HepG2 (cell line): ENCODE measurements around the gene CLDND2. TPM values are rescaled to one million over a fixed set of nuclear protein-coding genes. Genes with fewer than 3 reads are reported as not detected.

ENCODE experiments used
- GABPA ChIP-seq, 2 experiments: IDR thresholded peaks; 2 replicates each; pipeline ENCODE4 v1.6.1; 2011 to 2016; ENCODE audit warnings: low read depth in 2 of 2, low read length in 1 of 2, missing biosample characterization in 1 of 2, missing genetic modification characterization in 1 of 2
- GLI4 ChIP-seq: sonication (generic); formaldehyde crosslinking; IDR thresholded peaks from 2 replicates; pipeline ENCODE4 v1.5.1; 2020; ENCODE audit warnings: missing genetic modification reagents, mild to moderate bottlenecking, moderate library complexity, borderline replicate concordance
- KAT7 ChIP-seq: IDR thresholded peaks from 2 replicates; pipeline ENCODE4 v1.6.1; 2018; ENCODE audit warnings: borderline replicate concordance, missing compliant biosample characterization
- KDM5A ChIP-seq: fragments of 200-600 bp; sonication (generic); IDR thresholded peaks from 2 replicates; pipeline ENCODE4 v1.7.0; 2018; ENCODE audit warnings: antibody characterized with exemption, mild to moderate bottlenecking, low read length, borderline replicate concordance
- MED1 ChIP-seq: sonication (generic); formaldehyde crosslinking; IDR thresholded peaks from 2 replicates; pipeline ENCODE4 v1.4.0; 2020; ENCODE audit warnings: missing genetic modification reagents
- NAIF1 ChIP-seq: sonication (generic); formaldehyde crosslinking; IDR thresholded peaks from 2 replicates; pipeline ENCODE4 v1.5.0; 2020; ENCODE audit warnings: mild to moderate bottlenecking, missing genetic modification reagents, borderline replicate concordance
- NR2F2 ChIP-seq: IDR thresholded peaks from 2 replicates; pipeline ENCODE4 v1.6.1; 2012; ENCODE audit warnings: low read depth, inconsistent platforms, borderline replicate concordance
- PCBP1 ChIP-seq: fragments of 200-400 bp; formaldehyde crosslinking; IDR thresholded peaks from 2 replicates; pipeline ENCODE4 v1.6.1; 2017; ENCODE audit warnings: mild to moderate bottlenecking, low read depth, low read length, borderline replicate concordance
- POLR2A ChIP-seq, 2 experiments: IDR thresholded peaks; 2 replicates each; pipeline ENCODE4 v1.6.1; 2011; ENCODE audit warnings: low read depth in 2 of 2, low read length in 2 of 2, mild to moderate bottlenecking in 1 of 2, moderate library complexity in 1 of 2; ENCODE audit not compliant: insufficient read depth in 1 of 2
- RFX3 ChIP-seq: IDR thresholded peaks from 2 replicates; pipeline ENCODE4 v1.6.1; 2016; ENCODE audit warnings: missing biosample characterization, missing genetic modification reagents
- RFX5 ChIP-seq: IDR thresholded peaks from 2 replicates; pipeline ENCODE4 v1.6.1; 2011; ENCODE audit warnings: low read depth, low read length, improper control_type of control experiment
- RXRA ChIP-seq: sonication (generic); formaldehyde crosslinking; IDR thresholded peaks from 2 replicates; pipeline ENCODE4 v1.5.1; 2020; ENCODE audit warnings: missing genetic modification reagents
- SCMH1 ChIP-seq: sonication (generic); formaldehyde crosslinking; IDR thresholded peaks from 2 replicates; pipeline ENCODE4 v1.9.0; 2021; ENCODE audit warnings: missing genetic modification reagents, mild to moderate bottlenecking, borderline replicate concordance
- SOX13 ChIP-seq, 3 experiments: fragments of 450-650 bp in 1 of 3; sonication (generic) in 1 of 3; formaldehyde crosslinking in 1 of 3; IDR thresholded peaks in 2 of 3; conservative IDR thresholded peaks in 1 of 3; 2 replicates each; pipeline versions ENCODE4 v1.5.0 to v1.6.1; 2016 to 2020; ENCODE audit warnings: antibody characterized with exemption in 1 of 3, mild to moderate bottlenecking in 1 of 3, missing compliant biosample characterization in 1 of 3, missing genetic modification reagents in 1 of 3, moderate library complexity in 1 of 3
- SSRP1 ChIP-seq: IDR thresholded peaks from 2 replicates; pipeline ENCODE4 v1.6.1; 2016; ENCODE audit warnings: control low read depth
- ZBTB1 ChIP-seq: sonication (generic); formaldehyde crosslinking; IDR thresholded peaks from 2 replicates; pipeline ENCODE4 v1.4.0; 2020; ENCODE audit warnings: missing genetic modification reagents, borderline replicate concordance
- ZNF331 ChIP-seq: sonication (generic); formaldehyde crosslinking; IDR thresholded peaks from 2 replicates; pipeline ENCODE4 v1.4.0; 2020; ENCODE audit warnings: missing genetic modification reagents
- polyA plus RNA-seq, 8 experiments: library from polyadenylated mRNA; depleted of rRNA in 3 of 8; stranded (reverse) in 7 of 8; unstranded in 1 of 8; fragments of >200 nt; fragmentation: Illumina TruSeq in 4 of 8; extraction: Trizol in 4 of 8; gene quantifications; 2 replicates each; pipeline versions ENCODE4 v1.2.1 to v1.2.3, GENCODE V29; 2011 to 2016; ENCODE audit warnings: low read depth in 4 of 8, missing spikeins in 1 of 8, mixed read lengths in 1 of 8; ENCODE audit not compliant: insufficient read depth in 1 of 8
- total RNA-seq, 5 experiments: library from RNA; depleted of rRNA; stranded (reverse); fragments of >200 nt; fragmentation: Illumina TruSeq; extraction: Trizol; gene quantifications; 2 replicates each; pipeline ENCODE4 v1.2.3, GENCODE V29; 2016; ENCODE audit warnings: low read depth in 1 of 5
- TF ChIP-seq, protein P1 (sequence below): sonication (generic); formaldehyde crosslinking; IDR thresholded peaks from 2 replicates; pipeline ENCODE4 v1.5.1; 2020; ENCODE audit warnings: mild to moderate bottlenecking, missing genetic modification reagents, moderate library complexity
- TF ChIP-seq, protein P2 (sequence below): sonication (generic); formaldehyde crosslinking; IDR thresholded peaks from 2 replicates; pipeline ENCODE4 v1.4.0; 2020; ENCODE audit warnings: missing genetic modification reagents
- TF ChIP-seq, protein P3 (sequence below): sonication (generic); formaldehyde crosslinking; IDR thresholded peaks from 2 replicates; pipeline ENCODE4 v1.5.0; 2020; ENCODE audit warnings: missing genetic modification reagents
- TF ChIP-seq, protein P4 (sequence below): sonication (generic); formaldehyde crosslinking; IDR thresholded peaks from 2 replicates; pipeline ENCODE4 v1.4.0; 2020; ENCODE audit warnings: mild to moderate bottlenecking, missing genetic modification reagents
- TF ChIP-seq, protein P5 (sequence below): sonication (generic); formaldehyde crosslinking; IDR thresholded peaks from 2 replicates; pipeline ENCODE4 v1.4.0; 2020; ENCODE audit warnings: missing genetic modification reagents, low read depth, mild to moderate bottlenecking, borderline replicate concordance

The CLDND2 gene
- total and polyA plus RNA-seq, 2 of the 13 experiments (the other 11 are each of a cell fraction or from before 2014, with no cell fraction given), result 0.84 to 1.8 TPM

DNA sequence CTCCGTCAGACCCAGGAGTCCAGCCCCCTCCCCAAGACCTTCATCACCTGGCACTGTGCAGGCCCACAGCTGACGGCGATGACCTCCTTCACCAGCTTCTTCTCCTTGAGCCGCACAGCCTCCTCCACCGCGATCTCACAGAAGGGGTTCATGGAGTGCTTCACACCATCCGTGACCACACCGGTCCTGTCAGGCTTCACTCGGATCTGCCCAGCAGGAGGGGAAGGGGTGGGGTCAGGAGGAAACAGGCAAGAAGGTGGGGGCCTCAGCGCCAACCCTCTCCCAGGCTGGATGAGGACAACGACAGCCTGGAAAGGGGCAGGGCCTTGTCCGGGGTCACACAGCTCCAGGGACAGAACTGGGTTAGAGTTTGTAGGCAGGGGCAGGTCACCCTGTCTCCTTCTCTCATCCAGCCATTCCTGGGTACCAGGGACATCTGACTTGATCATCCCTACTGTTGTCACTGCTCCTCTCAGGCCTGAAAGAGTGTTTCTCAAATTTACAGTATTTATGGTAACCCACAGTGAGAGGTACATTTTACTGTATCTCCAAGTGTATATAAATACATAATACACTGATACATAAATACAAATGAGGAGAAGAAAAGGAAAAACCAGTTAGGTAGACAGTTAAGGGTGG is 14.6 kb downstream of the CLDND2 start (continued):
- TF ChIP-seq SOX13 (IDR thresholded peaks at IDR 0.05) (no peak), SOX13 (CRISPR knock-in tag; conservative IDR thresholded peaks at IDR 0.05 in 1 of 2, IDR thresholded peaks at IDR 0.05 in 1 of 2) (no peak; a peak in 1 of 4 replicates), NAIF1 (CRISPR knock-in tag) (no peak; the same call in 1 of the 2 replicates), GLI4 (no peak), PCBP1 (no peak), RFX3 (CRISPR knock-in tag) (no peak), POLR2A (IDR thresholded peaks at IDR 0.05; ENCODE audit: insufficient read depth in 1 of 2, low read depth in 2 of 2, low read length in 2 of 2) (peak; percentile 70 to 86; a peak in 3 of 4 replicates), ZNF331 (CRISPR knock-in tag) (0 out of 2 replicates have a peak, but pooled peaks have one; percentile 24), SCMH1 (no peak), NR2F2 (peak; percentile 30; the same call in 1 of the 2 replicates), SSRP1 (CRISPR knock-in tag) (peak; percentile 78; the same call in 1 of the 2 replicates), RFX5 (no peak), RXRA (CRISPR knock-in tag) (peak; percentile 57), KAT7 (CRISPR knock-in tag) (no peak), MED1 (CRISPR knock-in tag) (peak; percentile 74), ZBTB1 (no peak), KDM5A (no peak; the same call in 1 of the 2 replicates), GABPA (IDR thresholded peaks at IDR 0.05; ENCODE audit: low read depth, low read length) (no peak), GABPA (CRISPR knock-in tag; IDR thresholded peaks at IDR 0.05; ENCODE audit: low read depth) (peak; percentile 28; the same call in 1 of the 2 replicates)
- TF ChIP-seq, protein P1, sequence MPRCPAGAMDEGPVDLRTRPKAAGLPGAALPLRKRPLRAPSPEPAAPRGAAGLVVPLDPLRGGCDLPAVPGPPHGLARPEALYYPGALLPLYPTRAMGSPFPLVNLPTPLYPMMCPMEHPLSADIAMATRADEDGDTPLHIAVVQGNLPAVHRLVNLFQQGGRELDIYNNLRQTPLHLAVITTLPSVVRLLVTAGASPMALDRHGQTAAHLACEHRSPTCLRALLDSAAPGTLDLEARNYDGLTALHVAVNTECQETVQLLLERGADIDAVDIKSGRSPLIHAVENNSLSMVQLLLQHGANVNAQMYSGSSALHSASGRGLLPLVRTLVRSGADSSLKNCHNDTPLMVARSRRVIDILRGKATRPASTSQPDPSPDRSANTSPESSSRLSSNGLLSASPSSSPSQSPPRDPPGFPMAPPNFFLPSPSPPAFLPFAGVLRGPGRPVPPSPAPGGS (CRISPR knock-in tag), result 0 out of 2 replicates have a peak, but pooled peaks have one; percentile 17
- TF ChIP-seq, protein P2, sequence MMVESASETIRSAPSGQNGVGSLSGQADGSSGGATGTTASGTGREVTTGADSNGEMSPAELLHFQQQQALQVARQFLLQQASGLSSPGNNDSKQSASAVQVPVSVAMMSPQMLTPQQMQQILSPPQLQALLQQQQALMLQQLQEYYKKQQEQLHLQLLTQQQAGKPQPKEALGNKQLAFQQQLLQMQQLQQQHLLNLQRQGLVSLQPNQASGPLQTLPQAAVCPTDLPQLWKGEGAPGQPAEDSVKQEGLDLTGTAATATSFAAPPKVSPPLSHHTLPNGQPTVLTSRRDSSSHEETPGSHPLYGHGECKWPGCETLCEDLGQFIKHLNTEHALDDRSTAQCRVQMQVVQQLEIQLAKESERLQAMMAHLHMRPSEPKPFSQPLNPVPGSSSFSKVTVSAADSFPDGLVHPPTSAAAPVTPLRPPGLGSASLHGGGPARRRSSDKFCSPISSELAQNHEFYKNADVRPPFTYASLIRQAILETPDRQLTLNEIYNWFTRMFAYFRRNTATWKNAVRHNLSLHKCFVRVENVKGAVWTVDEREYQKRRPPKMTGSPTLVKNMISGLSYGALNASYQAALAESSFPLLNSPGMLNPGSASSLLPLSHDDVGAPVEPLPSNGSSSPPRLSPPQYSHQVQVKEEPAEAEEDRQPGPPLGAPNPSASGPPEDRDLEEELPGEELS (CRISPR knock-in tag), result peak; percentile 52; the same call in 1 of the 2 replicates
- TF ChIP-seq, protein P3, sequence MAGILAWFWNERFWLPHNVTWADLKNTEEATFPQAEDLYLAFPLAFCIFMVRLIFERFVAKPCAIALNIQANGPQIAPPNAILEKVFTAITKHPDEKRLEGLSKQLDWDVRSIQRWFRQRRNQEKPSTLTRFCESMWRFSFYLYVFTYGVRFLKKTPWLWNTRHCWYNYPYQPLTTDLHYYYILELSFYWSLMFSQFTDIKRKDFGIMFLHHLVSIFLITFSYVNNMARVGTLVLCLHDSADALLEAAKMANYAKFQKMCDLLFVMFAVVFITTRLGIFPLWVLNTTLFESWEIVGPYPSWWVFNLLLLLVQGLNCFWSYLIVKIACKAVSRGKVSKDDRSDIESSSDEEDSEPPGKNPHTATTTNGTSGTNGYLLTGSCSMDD (CRISPR knock-in tag), result no peak
- TF ChIP-seq, protein P4, sequence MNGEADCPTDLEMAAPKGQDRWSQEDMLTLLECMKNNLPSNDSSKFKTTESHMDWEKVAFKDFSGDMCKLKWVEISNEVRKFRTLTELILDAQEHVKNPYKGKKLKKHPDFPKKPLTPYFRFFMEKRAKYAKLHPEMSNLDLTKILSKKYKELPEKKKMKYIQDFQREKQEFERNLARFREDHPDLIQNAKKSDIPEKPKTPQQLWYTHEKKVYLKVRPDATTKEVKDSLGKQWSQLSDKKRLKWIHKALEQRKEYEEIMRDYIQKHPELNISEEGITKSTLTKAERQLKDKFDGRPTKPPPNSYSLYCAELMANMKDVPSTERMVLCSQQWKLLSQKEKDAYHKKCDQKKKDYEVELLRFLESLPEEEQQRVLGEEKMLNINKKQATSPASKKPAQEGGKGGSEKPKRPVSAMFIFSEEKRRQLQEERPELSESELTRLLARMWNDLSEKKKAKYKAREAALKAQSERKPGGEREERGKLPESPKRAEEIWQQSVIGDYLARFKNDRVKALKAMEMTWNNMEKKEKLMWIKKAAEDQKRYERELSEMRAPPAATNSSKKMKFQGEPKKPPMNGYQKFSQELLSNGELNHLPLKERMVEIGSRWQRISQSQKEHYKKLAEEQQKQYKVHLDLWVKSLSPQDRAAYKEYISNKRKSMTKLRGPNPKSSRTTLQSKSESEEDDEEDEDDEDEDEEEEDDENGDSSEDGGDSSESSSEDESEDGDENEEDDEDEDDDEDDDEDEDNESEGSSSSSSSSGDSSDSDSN (CRISPR knock-in tag), result peak; percentile 51
- TF ChIP-seq, protein P5, sequence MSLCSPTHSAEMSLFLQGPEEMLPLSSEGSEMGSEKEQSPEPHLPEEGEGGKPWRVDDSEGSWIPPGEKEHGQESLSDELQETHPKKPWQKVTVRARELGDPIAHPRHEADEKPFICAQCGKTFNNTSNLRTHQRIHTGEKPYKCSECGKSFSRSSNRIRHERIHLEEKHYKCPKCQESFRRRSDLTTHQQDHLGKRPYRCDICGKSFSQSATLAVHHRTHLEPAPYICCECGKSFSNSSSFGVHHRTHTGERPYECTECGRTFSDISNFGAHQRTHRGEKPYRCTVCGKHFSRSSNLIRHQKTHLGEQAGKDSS (CRISPR knock-in tag), result peak; percentile 25; the same call in 1 of the 2 replicates
